Breast epithelium (tissue), 3 donors: ENCODE results near the gene SERPINC1.

Source experiments
- POLR2A ChIP-seq: fragments of 450-650 bp; IDR thresholded peaks from one replicate; pipeline ENCODE4 v1.6.1; 2016; ENCODE audit warnings: antibody characterized with exemption, mild to moderate bottlenecking, moderate library complexity
- POLR2AphosphoS5 ChIP-seq, 3 donors: sonication (generic); formaldehyde crosslinking; IDR thresholded peaks; one replicate each; pipeline ENCODE4 v1.6.1; 2017; ENCODE audit warnings: antibody characterized with exemption in 3 of 3
- TF ChIP-seq, protein P1 (sequence below), 3 donors: fragments of 450-650 bp; IDR thresholded peaks; one replicate each; pipeline ENCODE4 v1.5.1; 2016 to 2017; ENCODE audit warnings: antibody characterized with exemption in 3 of 3, mild to moderate bottlenecking in 3 of 3, moderate library complexity in 3 of 3

DNA sequence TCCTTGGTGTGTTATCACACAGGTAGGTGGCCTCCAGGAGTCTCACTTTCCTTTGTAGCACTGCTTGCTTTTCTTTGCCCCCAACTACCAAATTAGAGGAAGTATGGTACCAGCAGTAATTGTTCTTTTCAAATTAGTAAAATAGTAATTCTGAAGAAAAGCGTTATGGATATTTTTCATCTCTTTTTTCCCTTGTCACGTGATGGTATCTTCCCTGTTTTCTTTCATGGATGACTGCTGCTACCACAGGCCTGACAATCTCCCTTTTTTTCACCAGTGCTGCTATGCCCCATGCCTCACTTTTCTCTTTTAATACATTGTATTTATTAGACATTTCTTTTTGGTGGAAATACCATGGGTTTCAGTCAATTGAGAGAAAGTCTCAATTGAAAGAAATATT lies 45.6 kb downstream of the SERPINC1 start:
- TF ChIP-seq, protein P1, sequence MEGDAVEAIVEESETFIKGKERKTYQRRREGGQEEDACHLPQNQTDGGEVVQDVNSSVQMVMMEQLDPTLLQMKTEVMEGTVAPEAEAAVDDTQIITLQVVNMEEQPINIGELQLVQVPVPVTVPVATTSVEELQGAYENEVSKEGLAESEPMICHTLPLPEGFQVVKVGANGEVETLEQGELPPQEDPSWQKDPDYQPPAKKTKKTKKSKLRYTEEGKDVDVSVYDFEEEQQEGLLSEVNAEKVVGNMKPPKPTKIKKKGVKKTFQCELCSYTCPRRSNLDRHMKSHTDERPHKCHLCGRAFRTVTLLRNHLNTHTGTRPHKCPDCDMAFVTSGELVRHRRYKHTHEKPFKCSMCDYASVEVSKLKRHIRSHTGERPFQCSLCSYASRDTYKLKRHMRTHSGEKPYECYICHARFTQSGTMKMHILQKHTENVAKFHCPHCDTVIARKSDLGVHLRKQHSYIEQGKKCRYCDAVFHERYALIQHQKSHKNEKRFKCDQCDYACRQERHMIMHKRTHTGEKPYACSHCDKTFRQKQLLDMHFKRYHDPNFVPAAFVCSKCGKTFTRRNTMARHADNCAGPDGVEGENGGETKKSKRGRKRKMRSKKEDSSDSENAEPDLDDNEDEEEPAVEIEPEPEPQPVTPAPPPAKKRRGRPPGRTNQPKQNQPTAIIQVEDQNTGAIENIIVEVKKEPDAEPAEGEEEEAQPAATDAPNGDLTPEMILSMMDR (IDR thresholded peaks at IDR 0.05): no peak
- no peak for TF ChIP-seq POLR2A
- no peak for TF ChIP-seq POLR2AphosphoS5 (IDR thresholded peaks at IDR 0.05)
